ENCODE data around the gene JAKMIP1.
A peak's percentile ranks its signal among the peaks of the same experiment; 100 is the strongest.

The JAKMIP1 gene

GRCh38 chr4:6177587-6178197 lies 22.7 kb downstream of the JAKMIP1 start:
- TF ChIP-seq POLR2A (IDR thresholded peaks at IDR 0.05; ENCODE audit: low read depth, low read length): no peak; the same call in 1 of the 2 replicates
- peak; percentile 22; the same call in 1 of the 2 replicates for TF ChIP-seq SPI1 (IDR thresholded peaks at IDR 0.05; ENCODE audit: low read depth, low read length)
- TF ChIP-seq TAF1 (IDR thresholded peaks at IDR 0.05; ENCODE audit: low read depth, low read length): no peak
- no peak for DNase-seq (ENCODE audit: insufficient read length, low spot score)
- FAIRE-seq: no peak

DNA sequence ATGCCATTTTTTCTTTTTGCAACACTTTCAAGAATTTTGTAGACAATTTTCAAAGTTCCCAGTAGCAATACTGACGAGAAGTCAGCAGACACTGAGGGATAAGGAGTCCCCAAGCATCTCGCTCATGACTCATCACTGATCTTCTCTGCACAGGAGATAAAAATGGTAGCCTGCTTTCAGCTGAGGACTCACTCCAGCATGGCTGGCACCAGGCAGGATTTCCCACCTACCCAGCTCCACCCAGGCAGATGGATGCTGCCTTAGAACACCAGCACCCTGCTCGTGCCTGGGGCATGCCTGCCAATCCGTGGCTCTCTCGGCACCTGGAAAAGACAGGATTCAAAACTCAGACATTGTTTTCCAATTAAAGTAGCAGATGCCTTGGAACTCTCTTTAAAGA lies 24.9 kb downstream of the JAKMIP1 start:
- DNase-seq (ENCODE audit: insufficient read length, low spot score) (no peak), FAIRE-seq (no peak)
- no peak for TF ChIP-seq SPI1 (IDR thresholded peaks at IDR 0.05; ENCODE audit: low read depth, low read length)
- TF ChIP-seq POLR2AphosphoS5 (IDR thresholded peaks at IDR 0.05; ENCODE audit: low read depth, low read length): no peak
- TF ChIP-seq TAF1 (IDR thresholded peaks at IDR 0.05; ENCODE audit: low read depth, low read length): no peak
- no peak for TF ChIP-seq PAX5 (IDR thresholded peaks at IDR 0.05; ENCODE audit: insufficient read depth, low read length, severe bottlenecking)
- no peak for TF ChIP-seq POU2F2 (IDR thresholded peaks at IDR 0.05; ENCODE audit: low read depth, low read length)
- TF ChIP-seq POLR2A (IDR thresholded peaks at IDR 0.05; ENCODE audit: low read depth, low read length): no peak

GRCh38 chr4:6172927-6173200 lies 27.5 kb downstream of the JAKMIP1 start:
- no peak for TF ChIP-seq POU2F2 (IDR thresholded peaks at IDR 0.05; ENCODE audit: low read depth, low read length)
- no peak for TF ChIP-seq SPI1 (IDR thresholded peaks at IDR 0.05; ENCODE audit: low read depth, low read length)
- FAIRE-seq: no peak

GRCh38 chr4:6172093-6172926 lies 28.0 kb downstream of the JAKMIP1 start:
- FAIRE-seq (no peak), DNase-seq (ENCODE audit: insufficient read length, low spot score) (no peak)
- TF ChIP-seq PAX5 (IDR thresholded peaks at IDR 0.05; ENCODE audit: insufficient read depth, low read length, severe bottlenecking): no peak
- no peak for TF ChIP-seq POU2F2 (IDR thresholded peaks at IDR 0.05; ENCODE audit: low read depth, low read length)

More at GRCh38 chr4:6172927-6173200, 27.5 kb downstream of the JAKMIP1 start:
- no peak for DNase-seq (ENCODE audit: insufficient read length, low spot score)

DNA sequence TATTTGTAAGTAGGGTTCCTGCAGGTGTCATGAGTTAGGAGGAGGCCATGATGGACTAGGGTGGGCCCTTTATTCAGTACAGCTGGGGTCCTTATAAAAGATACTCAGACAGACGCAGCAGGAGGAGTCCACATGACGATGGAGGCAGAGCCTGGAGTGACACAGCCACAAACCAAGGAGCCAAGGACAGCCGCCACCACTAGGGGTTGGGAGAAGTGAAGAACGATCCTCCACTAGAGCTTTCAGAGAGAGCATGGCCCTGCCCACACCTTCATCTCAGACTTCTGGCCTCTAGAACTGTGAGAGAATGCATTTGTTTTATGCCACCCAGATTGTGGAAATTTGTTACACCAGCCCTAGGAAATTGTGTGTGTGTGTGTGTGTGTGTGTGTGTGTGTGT lies 31.1 kb downstream of the JAKMIP1 start:
- DNase-seq (ENCODE audit: insufficient read length, low spot score) (no peak), FAIRE-seq (no peak)
- TF ChIP-seq POLR2A (IDR thresholded peaks at IDR 0.05; ENCODE audit: low read depth, low read length) (no peak), TAF1 (IDR thresholded peaks at IDR 0.05; ENCODE audit: low read depth, low read length) (no peak), POU2F2 (IDR thresholded peaks at IDR 0.05; ENCODE audit: low read depth, low read length) (no peak), PAX5 (IDR thresholded peaks at IDR 0.05; ENCODE audit: insufficient read depth, low read length, severe bottlenecking) (no peak), POLR2AphosphoS5 (IDR thresholded peaks at IDR 0.05; ENCODE audit: low read depth, low read length) (no peak), SPI1 (IDR thresholded peaks at IDR 0.05; ENCODE audit: low read depth, low read length) (no peak)

GRCh38 chr4:6165766-6166165 lies 34.6 kb downstream of the JAKMIP1 start:
- DNase-seq (ENCODE audit: insufficient read length, low spot score): no peak
- no peak for FAIRE-seq
- TF ChIP-seq POLR2A (IDR thresholded peaks at IDR 0.05; ENCODE audit: low read depth, low read length): no peak
- no peak for TF ChIP-seq SPI1 (IDR thresholded peaks at IDR 0.05; ENCODE audit: low read depth, low read length)

DNA sequence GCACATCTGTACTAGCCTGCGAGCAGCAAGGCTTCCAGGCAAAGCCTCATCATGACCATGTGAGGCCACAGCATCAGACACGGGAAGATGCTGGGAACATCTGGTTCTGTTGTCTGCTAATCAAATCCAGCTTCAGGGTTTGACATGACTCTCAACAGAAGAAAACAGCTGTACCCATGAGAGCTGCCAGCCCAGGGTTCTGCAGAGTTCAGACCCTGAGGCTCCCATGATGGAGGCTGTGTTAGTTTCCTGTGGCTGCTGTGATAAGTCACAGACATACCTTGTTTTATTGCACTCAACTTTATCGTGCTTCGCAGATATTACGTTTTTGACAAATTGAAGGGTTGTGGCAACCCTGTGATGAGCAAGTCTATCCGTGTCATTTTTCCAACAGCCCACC lies 37.5 kb downstream of the JAKMIP1 start:
- no peak for TF ChIP-seq POLR2AphosphoS5 (IDR thresholded peaks at IDR 0.05; ENCODE audit: low read depth, low read length)
- TF ChIP-seq PAX5 (IDR thresholded peaks at IDR 0.05; ENCODE audit: insufficient read depth, low read length, severe bottlenecking): no peak
- no peak for TF ChIP-seq POLR2A (IDR thresholded peaks at IDR 0.05; ENCODE audit: low read depth, low read length)
- TF ChIP-seq POU2F2 (IDR thresholded peaks at IDR 0.05; ENCODE audit: low read depth, low read length): no peak
- TF ChIP-seq SPI1 (IDR thresholded peaks at IDR 0.05; ENCODE audit: low read depth, low read length): no peak
- no peak for TF ChIP-seq TAF1 (IDR thresholded peaks at IDR 0.05; ENCODE audit: low read depth, low read length)
- FAIRE-seq: peak; percentile 26
- no peak for DNase-seq (ENCODE audit: insufficient read length, low spot score)

DNA sequence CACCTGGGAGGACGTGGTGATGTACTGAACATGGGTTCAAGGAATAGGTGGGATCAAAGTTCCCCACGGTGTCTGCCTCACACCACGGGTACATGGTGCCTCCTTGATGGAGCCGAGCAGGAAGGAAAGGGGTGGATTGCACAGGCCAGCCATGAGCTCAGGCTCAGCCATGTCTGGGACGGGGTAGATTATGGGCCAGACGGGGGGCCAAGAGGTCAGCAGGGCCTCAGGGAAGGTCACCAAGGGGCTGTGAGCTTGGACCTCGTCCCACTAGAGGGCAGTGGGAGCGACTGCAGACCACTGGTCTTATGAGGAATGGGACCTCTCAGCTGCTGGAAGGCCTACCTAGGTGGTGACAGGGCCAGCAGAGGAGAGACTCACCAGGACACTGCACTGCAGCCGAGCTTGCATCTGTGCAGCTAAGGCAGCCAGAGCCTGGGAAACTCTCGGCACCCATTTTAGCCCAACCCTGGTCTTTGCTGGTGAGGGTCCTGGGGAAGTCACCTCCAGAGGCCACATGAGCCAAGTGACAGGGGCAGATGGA lies 38.4 kb downstream of the JAKMIP1 start:
- no peak for DNase-seq (ENCODE audit: insufficient read length, low spot score)
- TF ChIP-seq TAF1 (IDR thresholded peaks at IDR 0.05; ENCODE audit: low read depth, low read length) (no peak), SPI1 (IDR thresholded peaks at IDR 0.05; ENCODE audit: low read depth, low read length) (no peak), POU2F2 (IDR thresholded peaks at IDR 0.05; ENCODE audit: low read depth, low read length) (no peak), POLR2AphosphoS5 (IDR thresholded peaks at IDR 0.05; ENCODE audit: low read depth, low read length) (no peak), PAX5 (IDR thresholded peaks at IDR 0.05; ENCODE audit: insufficient read depth, low read length, severe bottlenecking) (no peak), POLR2A (IDR thresholded peaks at IDR 0.05; ENCODE audit: low read depth, low read length) (no peak)
- FAIRE-seq: no peak

DNA sequence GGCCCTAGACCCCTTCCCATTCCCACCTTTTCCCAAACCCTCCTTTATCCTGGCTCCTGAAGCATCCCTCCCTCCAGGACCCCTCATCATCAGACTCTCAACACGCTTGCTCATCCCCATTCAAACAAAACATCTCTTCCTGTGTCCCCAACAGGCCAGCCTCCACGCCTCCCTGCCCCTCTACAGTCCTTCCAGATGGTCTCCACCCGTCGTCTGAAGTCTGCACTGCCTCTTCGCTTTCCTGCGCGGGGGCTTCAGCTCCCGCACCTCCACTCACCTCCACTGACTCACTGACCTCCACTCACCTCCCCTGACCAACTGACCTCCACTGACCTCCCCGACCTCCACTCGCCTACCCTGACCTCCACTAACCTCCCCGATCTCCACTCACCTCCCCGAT lies 39.8 kb downstream of the JAKMIP1 start:
- DNase-seq (ENCODE audit: insufficient read length, low spot score): no peak
- FAIRE-seq: no peak
- TF ChIP-seq TAF1 (IDR thresholded peaks at IDR 0.05; ENCODE audit: low read depth, low read length): no peak
- TF ChIP-seq PAX5 (IDR thresholded peaks at IDR 0.05; ENCODE audit: insufficient read depth, low read length, severe bottlenecking): no peak
- no peak for TF ChIP-seq POLR2A (IDR thresholded peaks at IDR 0.05; ENCODE audit: low read depth, low read length)
- TF ChIP-seq POU2F2 (IDR thresholded peaks at IDR 0.05; ENCODE audit: low read depth, low read length): no peak
- no peak for TF ChIP-seq POLR2AphosphoS5 (IDR thresholded peaks at IDR 0.05; ENCODE audit: low read depth, low read length)
- TF ChIP-seq SPI1 (IDR thresholded peaks at IDR 0.05; ENCODE audit: low read depth, low read length): no peak

- DNase-seq (ENCODE audit: insufficient read length, low spot score) (no peak), FAIRE-seq (no peak)
- no peak for TF ChIP-seq POU2F2 (IDR thresholded peaks at IDR 0.05; ENCODE audit: low read depth, low read length)
- TF ChIP-seq PAX5 (IDR thresholded peaks at IDR 0.05; ENCODE audit: insufficient read depth, low read length, severe bottlenecking): no peak
- TF ChIP-seq TAF1 (IDR thresholded peaks at IDR 0.05; ENCODE audit: low read depth, low read length): no peak
- no peak for TF ChIP-seq POLR2AphosphoS5 (IDR thresholded peaks at IDR 0.05; ENCODE audit: low read depth, low read length)
- TF ChIP-seq SPI1 (IDR thresholded peaks at IDR 0.05; ENCODE audit: low read depth, low read length): no peak
- TF ChIP-seq POLR2A (IDR thresholded peaks at IDR 0.05; ENCODE audit: low read depth, low read length): no peak
Observed at GRCh38 chr4:6157926-6158325, 42.4 kb downstream of the JAKMIP1 start.
